Ishikawa (cell line): ENCODE data around the gene DOCK1.

Source experiments
- CEBPB ChIP-seq: IDR thresholded peaks from 2 replicates; pipeline ENCODE4 v1.6.1; 2012
- CREB1 ChIP-seq: IDR thresholded peaks from 2 replicates; pipeline ENCODE4 v1.6.1; 2012; ENCODE audit warnings: low read depth
- EGR1 ChIP-seq: IDR thresholded peaks from 2 replicates; pipeline ENCODE4 v1.6.1; 2012
- EP300 ChIP-seq: IDR thresholded peaks from 2 replicates; pipeline ENCODE4 v1.6.1; 2012; ENCODE audit warnings: borderline replicate concordance
- FOXM1 ChIP-seq: IDR thresholded peaks from 2 replicates; pipeline ENCODE4 v1.6.1; 2012; ENCODE audit warnings: low read depth, borderline replicate concordance
- NFIC ChIP-seq: IDR thresholded peaks from 2 replicates; pipeline ENCODE4 v1.6.1; 2012
- RAD21 ChIP-seq: IDR thresholded peaks from 2 replicates; pipeline ENCODE4 v1.6.1; 2012; ENCODE audit warnings: low read depth
- TAF1 ChIP-seq: IDR thresholded peaks from 2 replicates; pipeline ENCODE4 v1.6.1; 2012; ENCODE audit warnings: low read depth, mild to moderate bottlenecking
- TCF12 ChIP-seq: IDR thresholded peaks from 2 replicates; pipeline ENCODE4 v1.6.1; 2012; ENCODE audit warnings: low read depth
- TEAD4 ChIP-seq: IDR thresholded peaks from 2 replicates; pipeline ENCODE4 v1.6.1; 2012
- YY1 ChIP-seq: IDR thresholded peaks from 2 replicates; pipeline ENCODE4 v1.6.1; 2012; ENCODE audit warnings: low read depth
- ZBTB7A ChIP-seq: IDR thresholded peaks from 2 replicates; pipeline ENCODE4 v1.6.1; 2012; ENCODE audit warnings: low read depth
- TF ChIP-seq, protein P1 (sequence below): IDR thresholded peaks from 2 replicates; pipeline ENCODE4 v1.6.1; 2012; ENCODE audit warnings: low read depth, mild to moderate bottlenecking
- TF ChIP-seq, protein P2 (sequence below): IDR thresholded peaks from 2 replicates; pipeline ENCODE4 v1.6.1; 2012
- TF ChIP-seq, protein P3 (sequence below): IDR thresholded peaks from 2 replicates; pipeline ENCODE4 v1.6.1; 2012

DOCK1 gene

DNA sequence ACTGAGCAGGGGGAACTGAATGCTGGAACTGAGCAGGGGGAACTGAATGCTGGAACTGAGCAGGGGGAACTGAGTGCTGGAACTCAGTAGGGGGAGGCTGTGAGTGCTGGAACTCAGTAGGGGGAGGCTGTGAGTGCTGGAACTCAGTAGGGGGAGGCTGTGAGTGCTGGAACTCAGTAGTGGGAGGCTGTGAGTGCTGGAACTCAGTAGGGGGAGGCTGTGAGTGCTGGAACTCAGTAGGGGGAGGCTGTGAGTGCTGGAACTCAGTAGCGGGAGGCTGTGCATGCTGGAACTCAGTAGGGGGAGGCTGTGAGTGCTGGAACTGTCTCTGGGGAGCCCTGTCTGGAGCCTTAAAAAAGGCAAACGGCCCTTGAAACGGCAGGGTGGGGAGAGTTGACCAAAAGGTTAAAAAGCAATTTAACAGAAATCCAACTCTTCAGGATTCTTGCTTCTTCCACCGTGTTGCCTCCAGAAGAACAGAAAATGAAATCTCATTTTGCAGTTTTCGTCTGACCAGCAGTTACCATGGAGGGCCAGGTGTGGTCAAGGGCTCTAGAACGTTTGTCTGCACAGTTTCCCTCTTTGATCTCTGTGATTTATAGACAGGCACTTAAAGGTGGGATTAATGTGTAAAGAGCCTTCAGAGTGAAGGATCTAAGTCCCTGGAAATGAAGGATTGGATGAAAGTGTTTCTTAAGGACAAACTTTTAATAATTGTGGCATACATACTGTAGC is 19.1 kb downstream of the DOCK1 start:
- TF ChIP-seq FOXM1 (no peak), ZBTB7A (no peak)
- TF ChIP-seq, protein P1, sequence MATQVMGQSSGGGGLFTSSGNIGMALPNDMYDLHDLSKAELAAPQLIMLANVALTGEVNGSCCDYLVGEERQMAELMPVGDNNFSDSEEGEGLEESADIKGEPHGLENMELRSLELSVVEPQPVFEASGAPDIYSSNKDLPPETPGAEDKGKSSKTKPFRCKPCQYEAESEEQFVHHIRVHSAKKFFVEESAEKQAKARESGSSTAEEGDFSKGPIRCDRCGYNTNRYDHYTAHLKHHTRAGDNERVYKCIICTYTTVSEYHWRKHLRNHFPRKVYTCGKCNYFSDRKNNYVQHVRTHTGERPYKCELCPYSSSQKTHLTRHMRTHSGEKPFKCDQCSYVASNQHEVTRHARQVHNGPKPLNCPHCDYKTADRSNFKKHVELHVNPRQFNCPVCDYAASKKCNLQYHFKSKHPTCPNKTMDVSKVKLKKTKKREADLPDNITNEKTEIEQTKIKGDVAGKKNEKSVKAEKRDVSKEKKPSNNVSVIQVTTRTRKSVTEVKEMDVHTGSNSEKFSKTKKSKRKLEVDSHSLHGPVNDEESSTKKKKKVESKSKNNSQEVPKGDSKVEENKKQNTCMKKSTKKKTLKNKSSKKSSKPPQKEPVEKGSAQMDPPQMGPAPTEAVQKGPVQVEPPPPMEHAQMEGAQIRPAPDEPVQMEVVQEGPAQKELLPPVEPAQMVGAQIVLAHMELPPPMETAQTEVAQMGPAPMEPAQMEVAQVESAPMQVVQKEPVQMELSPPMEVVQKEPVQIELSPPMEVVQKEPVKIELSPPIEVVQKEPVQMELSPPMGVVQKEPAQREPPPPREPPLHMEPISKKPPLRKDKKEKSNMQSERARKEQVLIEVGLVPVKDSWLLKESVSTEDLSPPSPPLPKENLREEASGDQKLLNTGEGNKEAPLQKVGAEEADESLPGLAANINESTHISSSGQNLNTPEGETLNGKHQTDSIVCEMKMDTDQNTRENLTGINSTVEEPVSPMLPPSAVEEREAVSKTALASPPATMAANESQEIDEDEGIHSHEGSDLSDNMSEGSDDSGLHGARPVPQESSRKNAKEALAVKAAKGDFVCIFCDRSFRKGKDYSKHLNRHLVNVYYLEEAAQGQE: no peak

DNA sequence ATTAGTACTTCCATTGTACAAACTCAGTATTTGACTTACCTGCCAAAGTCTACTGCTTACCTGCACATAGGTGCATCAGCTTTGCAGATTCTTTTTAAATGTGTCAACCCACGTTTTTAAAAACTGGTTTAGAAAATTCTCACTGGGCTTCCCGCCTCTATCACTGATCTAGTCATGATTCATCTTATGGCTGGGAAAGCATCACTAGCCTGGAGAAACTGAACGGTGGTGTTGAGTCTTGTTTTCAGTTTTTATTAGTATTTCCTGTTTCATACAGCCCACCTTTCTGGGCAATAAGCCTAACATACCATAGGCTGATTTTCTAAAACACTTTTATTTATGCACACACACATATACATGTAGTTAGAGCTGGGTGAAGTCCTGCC is 19.7 kb downstream of the DOCK1 start:
- TF ChIP-seq RAD21: no peak
- TF ChIP-seq TCF12: no peak
- TF ChIP-seq, protein P1: no peak
- TF ChIP-seq CEBPB: no peak
- no peak for TF ChIP-seq EGR1
- TF ChIP-seq ZBTB7A: no peak
- TF ChIP-seq TEAD4: no peak
- TF ChIP-seq, protein P2, sequence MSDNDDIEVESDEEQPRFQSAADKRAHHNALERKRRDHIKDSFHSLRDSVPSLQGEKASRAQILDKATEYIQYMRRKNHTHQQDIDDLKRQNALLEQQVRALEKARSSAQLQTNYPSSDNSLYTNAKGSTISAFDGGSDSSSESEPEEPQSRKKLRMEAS: no peak
- TF ChIP-seq TAF1: no peak
- no peak for TF ChIP-seq CREB1

DNA sequence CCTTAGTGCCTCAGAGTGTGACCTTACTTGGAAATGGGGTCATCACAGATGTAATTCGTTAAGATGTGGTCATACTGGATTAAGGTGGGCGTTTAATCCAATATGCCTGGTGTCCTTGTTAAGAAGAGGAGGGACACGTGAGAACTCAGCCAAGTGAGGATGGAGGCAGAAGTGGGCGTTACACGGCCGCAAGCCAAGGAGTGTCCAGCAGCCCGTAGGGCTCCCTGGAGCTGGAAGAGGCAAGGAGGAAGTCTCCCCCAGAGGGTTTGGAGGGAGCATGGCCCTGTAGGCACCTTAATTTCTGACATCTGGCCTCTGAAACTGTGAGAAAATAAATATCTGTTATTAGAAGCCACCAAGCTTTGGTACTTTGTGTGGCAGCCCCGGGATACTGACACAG is 21.3 kb downstream of the DOCK1 start:
- TF ChIP-seq ZBTB7A: no peak
- no peak for TF ChIP-seq TEAD4
- TF ChIP-seq NFIC: no peak
- no peak for TF ChIP-seq FOXM1
- TF ChIP-seq, protein P2: no peak
- no peak for TF ChIP-seq EGR1
- TF ChIP-seq, protein P1: no peak
- no peak for TF ChIP-seq CREB1
- TF ChIP-seq TAF1: no peak
- TF ChIP-seq, protein P3, sequence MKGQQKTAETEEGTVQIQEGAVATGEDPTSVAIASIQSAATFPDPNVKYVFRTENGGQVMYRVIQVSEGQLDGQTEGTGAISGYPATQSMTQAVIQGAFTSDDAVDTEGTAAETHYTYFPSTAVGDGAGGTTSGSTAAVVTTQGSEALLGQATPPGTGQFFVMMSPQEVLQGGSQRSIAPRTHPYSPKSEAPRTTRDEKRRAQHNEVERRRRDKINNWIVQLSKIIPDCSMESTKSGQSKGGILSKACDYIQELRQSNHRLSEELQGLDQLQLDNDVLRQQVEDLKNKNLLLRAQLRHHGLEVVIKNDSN: no peak

DNA sequence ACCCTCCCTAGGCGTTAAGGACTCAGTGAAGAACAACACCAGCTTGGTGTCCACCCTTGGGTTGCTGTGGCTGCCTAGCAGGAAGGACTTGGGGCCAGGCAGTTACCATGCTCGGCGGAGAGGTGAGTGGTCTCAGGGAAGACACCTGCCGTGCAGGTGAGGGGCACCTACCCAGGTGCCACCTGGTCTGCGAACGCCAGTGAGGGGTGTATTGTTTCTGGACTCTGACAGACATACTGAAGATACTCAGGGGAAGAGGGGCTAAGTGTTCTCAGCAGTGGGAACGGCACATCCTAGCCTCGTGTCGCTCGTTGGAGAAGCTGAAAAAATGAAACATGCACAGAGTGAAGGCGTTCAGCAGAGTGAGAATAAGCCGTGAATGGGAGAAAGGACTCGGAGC is 22.6 kb downstream of the DOCK1 start:
- TF ChIP-seq YY1 (no peak), CREB1 (no peak), TCF12 (no peak), TEAD4 (no peak), ZBTB7A (no peak), EGR1 (no peak), FOXM1 (no peak), NFIC (no peak), EP300 (no peak), CEBPB (no peak)
- TF ChIP-seq, protein P3: no peak
- TF ChIP-seq, protein P2: no peak

DNA sequence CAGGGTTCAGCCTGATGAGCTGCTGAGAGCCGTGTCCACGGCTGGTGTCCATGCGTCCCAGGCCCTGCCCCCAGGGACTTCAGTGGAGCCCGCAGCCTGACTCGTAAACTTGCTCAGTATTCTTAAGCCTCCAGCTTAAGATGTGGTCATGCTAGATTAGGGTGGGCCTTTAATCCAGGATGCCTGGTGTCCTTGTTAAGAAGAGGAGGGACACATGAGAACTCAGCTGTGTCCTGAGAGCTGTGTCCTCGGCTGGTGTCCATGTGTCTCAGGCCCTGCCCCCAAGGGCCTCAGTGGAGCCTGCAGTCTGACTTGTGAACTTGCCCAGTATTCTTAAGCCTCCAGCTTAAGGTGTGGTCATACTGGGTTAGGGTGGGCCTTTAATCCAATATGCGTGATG is 23.0 kb downstream of the DOCK1 start:
- TF ChIP-seq, protein P3: no peak
- TF ChIP-seq EGR1: no peak
- TF ChIP-seq, protein P1: no peak
- no peak for TF ChIP-seq RAD21
- no peak for TF ChIP-seq ZBTB7A
- TF ChIP-seq, protein P2: no peak
- TF ChIP-seq NFIC: no peak
- no peak for TF ChIP-seq TCF12
- no peak for TF ChIP-seq FOXM1
- TF ChIP-seq TEAD4: no peak
- TF ChIP-seq YY1: no peak
- no peak for TF ChIP-seq CEBPB
- TF ChIP-seq EP300: no peak
- no peak for TF ChIP-seq CREB1
